ENCODE measurements around the gene PDE4D. TPM values are rescaled to one million over a fixed set of nuclear protein-coding genes. Genes with fewer than 3 reads are reported as not detected.

The PDE4D gene
- total and polyA plus RNA-seq, 11 donors, result 5.2 to 68.3 (median 42.1) TPM

GRCh38 chr5:59236448-59236847 is 657.1 kb downstream of the PDE4D start:
- Histone ChIP-seq H3K27ac (peak overlapping the region in 2 of 12 donors; percentile 7 to 12), H3K27me3 (no peaks in the 10 kb centered on the region), H3K4me1 (peaks cover 0 to 51% (median 11%) of the 10 kb centered on the region in 12 donors), H3K36me3 (no peaks in the 10 kb centered on the region), H3K9me3 (no peaks in the 10 kb centered on the region), H3K4me3 (no peak overlapping the region)
- TF ChIP-seq POLR2A (IDR thresholded peaks at IDR 0.05), result no peak
- TF ChIP-seq, protein P1, sequence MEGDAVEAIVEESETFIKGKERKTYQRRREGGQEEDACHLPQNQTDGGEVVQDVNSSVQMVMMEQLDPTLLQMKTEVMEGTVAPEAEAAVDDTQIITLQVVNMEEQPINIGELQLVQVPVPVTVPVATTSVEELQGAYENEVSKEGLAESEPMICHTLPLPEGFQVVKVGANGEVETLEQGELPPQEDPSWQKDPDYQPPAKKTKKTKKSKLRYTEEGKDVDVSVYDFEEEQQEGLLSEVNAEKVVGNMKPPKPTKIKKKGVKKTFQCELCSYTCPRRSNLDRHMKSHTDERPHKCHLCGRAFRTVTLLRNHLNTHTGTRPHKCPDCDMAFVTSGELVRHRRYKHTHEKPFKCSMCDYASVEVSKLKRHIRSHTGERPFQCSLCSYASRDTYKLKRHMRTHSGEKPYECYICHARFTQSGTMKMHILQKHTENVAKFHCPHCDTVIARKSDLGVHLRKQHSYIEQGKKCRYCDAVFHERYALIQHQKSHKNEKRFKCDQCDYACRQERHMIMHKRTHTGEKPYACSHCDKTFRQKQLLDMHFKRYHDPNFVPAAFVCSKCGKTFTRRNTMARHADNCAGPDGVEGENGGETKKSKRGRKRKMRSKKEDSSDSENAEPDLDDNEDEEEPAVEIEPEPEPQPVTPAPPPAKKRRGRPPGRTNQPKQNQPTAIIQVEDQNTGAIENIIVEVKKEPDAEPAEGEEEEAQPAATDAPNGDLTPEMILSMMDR (IDR thresholded peaks at IDR 0.05), result no peak
- intact Hi-C loops (cut with DNase I), result no loop called here
- WGBS, 4 donors, result 44 to 61% (median 55%) methylated on average over 7 of the region's 7 CpGs
- ATAC-seq (peak; percentile 47 to 81 (median 72)), DNase-seq (peak in 2 of 5 donors; percentile 43 to 46)

DNA sequence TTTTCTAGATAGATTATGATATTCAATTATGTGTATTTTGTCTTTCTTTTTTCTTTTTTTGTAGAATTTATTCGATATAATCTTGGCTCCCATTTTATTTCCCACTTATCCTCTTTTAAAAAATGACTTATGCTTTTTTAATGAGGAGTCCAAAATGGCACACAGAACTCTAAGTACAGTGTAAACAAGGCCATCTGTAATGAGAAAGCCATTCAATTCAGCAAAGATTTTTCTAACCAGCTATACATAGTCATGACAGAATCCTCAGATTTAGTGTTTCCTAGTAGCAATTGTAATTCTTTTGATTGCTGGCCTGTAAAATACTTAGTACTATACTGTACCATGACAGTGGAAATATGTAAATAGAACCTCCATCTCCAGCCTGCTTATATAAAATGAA is 659.3 kb downstream of the PDE4D start:
- DNase-seq, result no peak
- H3K36me3 ChIP-seq, result no peaks in the 10 kb centered on the region
- ATAC-seq, result no peak
- no peak overlapping the region for H3K27ac ChIP-seq
- intact Hi-C loops (cut with DNase I), result no loop called here
- H3K4me1 ChIP-seq, result peaks cover 0 to 33% (median 5%) of the 10 kb centered on the region in 12 donors
- H3K4me3 ChIP-seq, result no peak overlapping the region
- WGBS, 4 donors, result 92 to 98% (median 94%) methylated on average over 1 of the region's 1 CpG
- no peaks in the 10 kb centered on the region for H3K27me3 ChIP-seq
- H3K9me3 ChIP-seq, result no peaks in the 10 kb centered on the region
- no peak for TF ChIP-seq POLR2A (IDR thresholded peaks at IDR 0.05)
- TF ChIP-seq, protein P1 (IDR thresholded peaks at IDR 0.05), result no peak

DNA sequence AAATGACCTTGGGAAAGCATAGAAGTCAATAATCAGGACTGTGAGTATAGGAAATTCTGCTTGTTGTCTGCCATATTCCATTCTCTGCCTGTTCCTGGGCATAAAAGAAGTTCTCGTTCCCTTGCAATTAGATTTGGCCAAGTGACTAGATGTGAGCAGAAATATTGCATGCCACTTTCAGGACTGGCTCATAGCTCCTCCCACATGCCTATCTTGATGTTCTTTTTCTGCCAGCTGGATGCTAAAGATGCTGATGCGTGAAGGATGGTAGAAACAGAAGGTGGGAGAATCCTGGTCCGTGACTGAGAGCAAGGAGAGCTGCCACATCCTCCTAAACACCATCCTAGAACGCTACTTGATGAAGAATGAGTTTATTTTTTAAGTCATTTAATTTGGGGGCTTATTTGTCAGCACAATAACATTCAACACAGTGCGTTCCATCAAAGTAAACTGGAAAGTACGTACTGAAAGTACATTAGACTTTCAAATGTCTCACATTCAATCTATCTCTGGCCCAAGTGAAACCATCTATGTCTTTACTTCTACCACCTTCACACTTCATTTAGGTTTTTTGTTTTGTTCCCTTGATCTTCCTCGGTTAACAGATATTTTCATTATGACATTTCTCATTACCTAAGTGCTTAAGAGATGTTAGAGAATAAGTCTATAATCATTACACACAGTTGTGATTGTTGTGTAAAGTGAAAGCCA is 662.1 kb downstream of the PDE4D start:
- intact Hi-C loops (cut with DNase I), result no loop called here
- no peak for ATAC-seq
- Histone ChIP-seq H3K9me3 (no peaks in the 10 kb centered on the region), H3K36me3 (no peaks in the 10 kb centered on the region), H3K27me3 (no peaks in the 10 kb centered on the region), H3K4me3 (no peak overlapping the region), H3K27ac (peak overlapping the region in 1 of 12 donors; percentile 20), H3K4me1 (peaks cover 0 to 20% (median 1%) of the 10 kb centered on the region in 12 donors)
- DNase-seq, result no peak
- 90 to 93% (median 93%) methylated on average over 7 of the region's 7 CpGs for WGBS, 4 donors
- no peak for TF ChIP-seq POLR2A (IDR thresholded peaks at IDR 0.05)
- TF ChIP-seq, protein P1 (IDR thresholded peaks at IDR 0.05), result no peak

GRCh38 chr5:59222687-59223511 is 670.6 kb downstream of the PDE4D start:
- Histone ChIP-seq H3K36me3 (no peaks in the 10 kb centered on the region), H3K4me1 (peaks cover 0 to 30% (median 10%) of the 10 kb centered on the region in 12 donors), H3K27ac (peak overlapping the region in 8 of 12 donors; percentile 12 to 35 (median 25)), H3K4me3 (no peak overlapping the region), H3K27me3 (no peaks in the 10 kb centered on the region), H3K9me3 (peaks cover 0 to 11% (median 0%) of the 10 kb centered on the region in 12 donors)
- DNase-seq, result peak in 3 of 5 donors; percentile 25 to 33 (median 27)
- peak; percentile 80 to 92 (median 86) for ATAC-seq
- TF ChIP-seq, protein P1 (IDR thresholded peaks at IDR 0.05), result no peak
- TF ChIP-seq POLR2A (IDR thresholded peaks at IDR 0.05), result no peak
- intact Hi-C loops (cut with DNase I), result loop anchor here in 5 of 10 donors (5.0 to 10.0 kb wide), 3 partner anchors 49 to 54 kb away; no protein-coding TSS in a partner anchor

Measured in heart left ventricle (tissue), 16 donors.